NCI-H2029 (cell line): ENCODE data around the gene RCE1.
"Not testable (repeated sequence)": the region's sequence is repeated elsewhere in the genome, so short reads cannot be mapped to it uniquely, and the experiment has no call there.

Experiments used
- DNase-seq: peaks from one replicate; lab custom pipeline; 2025; lab: John Stamatoyannopoulos, UW

The RCE1 gene, protein sequence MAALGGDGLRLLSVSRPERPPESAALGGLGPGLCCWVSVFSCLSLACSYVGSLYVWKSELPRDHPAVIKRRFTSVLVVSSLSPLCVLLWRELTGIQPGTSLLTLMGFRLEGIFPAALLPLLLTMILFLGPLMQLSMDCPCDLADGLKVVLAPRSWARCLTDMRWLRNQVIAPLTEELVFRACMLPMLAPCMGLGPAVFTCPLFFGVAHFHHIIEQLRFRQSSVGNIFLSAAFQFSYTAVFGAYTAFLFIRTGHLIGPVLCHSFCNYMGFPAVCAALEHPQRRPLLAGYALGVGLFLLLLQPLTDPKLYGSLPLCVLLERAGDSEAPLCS

DNA sequence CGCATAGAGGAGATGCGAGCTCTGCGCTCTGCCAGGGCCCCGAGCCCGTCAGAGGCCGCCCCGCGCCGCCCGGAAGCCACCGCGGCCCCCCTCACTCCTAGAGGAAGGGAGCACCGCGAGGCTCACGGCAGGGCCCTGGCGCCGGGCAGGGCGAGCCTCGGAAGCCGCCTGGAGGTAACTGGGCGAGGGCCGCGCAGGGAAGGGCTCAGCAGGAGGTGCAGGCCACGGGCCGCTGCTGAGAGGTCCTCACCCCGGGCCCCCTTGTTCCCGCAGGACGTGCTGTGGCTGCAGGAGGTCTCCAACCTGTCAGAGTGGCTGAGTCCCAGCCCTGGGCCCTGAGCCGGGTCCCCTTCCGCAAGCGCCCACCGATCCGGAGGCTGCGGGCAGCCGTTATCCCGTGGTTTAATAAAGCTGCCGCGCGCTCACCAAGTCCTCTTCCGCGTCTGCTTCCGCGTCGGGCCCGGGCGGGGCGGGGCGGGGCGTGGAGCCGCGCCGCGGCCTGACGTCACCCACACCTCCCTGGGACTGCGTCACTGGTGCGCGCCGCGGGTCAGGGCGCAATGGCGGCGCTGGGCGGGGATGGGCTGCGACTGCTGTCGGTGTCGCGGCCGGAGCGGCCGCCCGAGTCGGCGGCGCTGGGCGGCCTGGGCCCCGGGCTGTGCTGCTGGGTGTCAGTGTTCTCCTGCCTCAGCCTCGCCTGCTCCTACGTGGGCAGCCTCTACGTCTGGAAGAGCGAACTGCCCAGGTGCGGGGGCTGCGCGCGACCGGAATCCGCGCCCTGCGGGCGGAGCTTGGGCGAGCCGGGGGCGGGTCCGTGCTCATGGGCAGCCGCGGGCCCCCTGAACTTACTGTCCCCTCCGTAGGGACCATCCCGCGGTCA, at the start of gene RCE1:
Gene RCE1, plus strand, starts transcription at position 546 of the 880 bp plus-strand sequence. Its CDS starts 15 bp downstream, at position 561.
- DNase-seq: peak; percentile 80

GRCh38 chr11:66799815-66800214, 43.4 kb upstream of the RCE1 start:
- not testable (repeated sequence) for DNase-seq

GRCh38 chr11:66800720-66801428, 42.4 kb upstream of the RCE1 start:
- DNase-seq: no peak

DNA sequence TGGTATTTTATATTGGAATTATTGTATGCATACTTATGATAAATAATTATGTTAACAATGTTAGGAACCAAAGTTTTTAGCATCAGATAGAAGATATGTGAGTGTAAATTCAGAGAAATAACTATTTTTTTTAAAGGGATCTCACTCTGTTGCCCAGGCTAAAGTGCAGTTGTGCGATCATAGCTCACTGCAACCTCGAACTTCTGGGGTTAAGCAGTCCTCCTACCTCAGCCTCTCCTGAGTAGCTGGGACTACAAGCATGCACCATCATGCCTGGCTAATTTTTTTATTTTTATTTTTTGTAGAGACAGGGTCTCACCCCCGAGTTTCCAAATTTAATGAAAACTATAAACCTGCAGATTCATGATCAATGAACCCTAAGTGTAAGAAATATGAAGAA, 33.6 kb upstream of the RCE1 start:
- no peak for DNase-seq

DNA sequence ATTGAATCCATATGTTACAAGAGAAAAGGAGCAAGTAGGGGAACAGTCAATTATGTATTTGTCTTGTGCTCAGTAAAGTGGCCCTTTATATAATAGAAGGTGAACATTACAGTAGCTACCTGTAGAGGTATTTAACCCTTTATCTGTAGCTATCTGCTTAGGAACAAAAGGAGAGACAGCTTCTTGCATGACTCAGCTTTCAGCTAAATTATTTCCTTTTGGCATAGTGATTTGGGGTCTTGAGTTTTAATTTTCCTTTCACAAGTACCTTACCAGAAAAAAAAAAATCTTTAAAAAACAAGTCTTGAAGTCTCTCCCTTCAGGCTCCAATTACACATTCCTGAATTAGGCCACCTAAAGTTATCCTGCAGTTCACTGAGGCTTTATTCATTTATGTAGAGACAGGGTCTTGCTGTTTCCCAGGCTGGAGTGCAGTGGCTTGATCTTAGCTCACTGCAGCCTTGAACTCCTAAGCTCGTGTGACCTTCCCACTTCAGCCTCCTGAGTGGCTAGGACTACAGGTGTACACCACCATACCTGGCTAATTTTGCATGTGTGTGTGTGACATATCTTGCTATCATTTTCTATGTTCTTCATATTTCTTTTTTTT, 32.6 kb upstream of the RCE1 start:
- no peak for DNase-seq

DNA sequence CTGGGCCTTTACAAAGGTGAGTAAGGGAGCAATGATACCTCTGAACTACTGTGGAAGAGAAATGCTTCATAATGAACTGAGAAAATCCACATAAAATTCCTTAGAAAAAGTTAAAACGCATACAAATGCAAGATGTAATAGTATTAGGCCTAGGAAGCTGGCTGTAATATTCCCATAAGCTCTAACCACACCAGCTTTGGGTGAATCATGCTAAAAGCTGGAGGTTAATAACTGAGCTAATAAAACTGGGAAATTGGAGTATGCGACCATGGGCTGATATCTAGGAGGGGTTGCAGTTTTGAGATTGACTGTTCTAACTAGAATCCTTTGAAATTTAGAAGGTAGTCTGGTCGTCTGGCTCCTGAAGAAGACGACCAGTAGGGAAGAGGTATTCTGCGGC, 28.6 kb upstream of the RCE1 start:
- no peak for DNase-seq

- no peak for DNase-seq
Measured at GRCh38 chr11:66815646-66816045, 27.6 kb upstream of the RCE1 start.

DNA sequence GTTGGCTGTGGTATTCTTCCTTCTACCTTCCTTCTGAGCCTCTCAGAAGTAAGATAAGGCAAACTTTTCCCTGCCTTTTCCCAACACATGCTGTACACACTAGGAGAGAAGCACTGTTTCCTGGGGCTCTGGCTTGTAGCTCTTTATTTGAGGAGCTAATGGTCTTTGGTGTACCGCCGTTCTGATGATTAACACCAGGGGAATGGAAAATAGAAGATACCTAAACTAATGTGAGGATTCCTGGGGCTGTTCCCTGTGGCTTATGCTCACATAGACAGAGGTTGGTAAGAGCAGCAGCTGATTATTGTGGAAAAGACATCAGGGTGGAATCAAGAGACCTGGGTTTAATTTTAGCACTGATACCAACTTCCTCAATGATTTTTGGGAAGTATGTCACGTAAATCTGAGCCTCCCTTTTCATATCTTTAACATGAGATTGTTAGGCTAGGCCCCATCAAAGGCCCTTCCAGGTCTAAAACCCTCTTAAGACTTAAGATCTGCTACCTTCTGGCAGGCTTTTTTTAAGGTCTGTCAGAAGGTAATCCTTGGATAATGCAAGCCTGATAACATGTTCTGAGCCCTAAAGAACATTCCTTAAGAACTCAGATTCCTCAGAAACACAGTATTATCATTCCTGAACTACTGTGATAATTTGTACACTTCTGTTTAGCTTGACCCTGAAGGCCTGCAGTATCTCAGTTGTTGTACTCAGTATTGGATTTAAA, 24.8 kb upstream of the RCE1 start:
- DNase-seq: no peak

DNA sequence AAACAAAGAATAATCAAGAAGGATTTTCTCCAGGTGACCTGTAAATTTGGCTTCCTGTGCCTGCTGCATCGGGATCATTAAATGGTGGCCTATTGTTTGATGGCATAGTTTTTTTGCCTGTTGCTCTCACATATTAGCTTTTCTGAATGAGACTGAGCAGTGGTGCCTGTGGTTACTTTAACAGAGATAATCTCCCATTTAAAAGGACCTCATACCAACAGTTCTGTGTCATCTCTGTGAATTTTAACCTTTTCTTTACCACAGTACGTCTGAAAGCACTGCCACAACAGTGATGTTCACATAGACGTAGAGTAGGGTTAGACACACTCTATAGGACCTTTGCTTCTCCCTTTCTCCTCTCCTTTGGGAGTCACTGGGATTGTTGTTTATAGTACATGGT, 22.9 kb upstream of the RCE1 start:
- DNase-seq: no peak

- no peak for DNase-seq
Measured at GRCh38 chr11:66820901-66821300, 22.3 kb upstream of the RCE1 start.

DNA sequence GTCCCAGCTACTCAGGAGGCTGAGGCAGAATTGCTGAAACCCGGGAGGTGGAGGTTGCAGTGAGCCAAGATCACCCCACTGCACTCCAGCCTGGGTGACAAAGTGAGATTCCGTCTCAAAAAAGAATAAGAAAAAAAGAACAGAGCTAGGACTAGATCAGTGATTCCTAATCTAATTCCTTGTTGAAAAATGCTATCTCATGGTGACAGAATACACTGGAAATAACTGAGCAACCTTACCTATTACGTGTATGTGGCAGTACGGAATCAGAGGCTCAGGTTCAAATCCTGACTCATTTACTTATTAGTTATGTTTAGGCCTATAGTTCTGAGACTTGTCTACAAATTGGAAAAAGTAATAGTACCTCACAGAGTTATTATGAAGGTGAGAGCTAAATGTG, 19.5 kb upstream of the RCE1 start:
- DNase-seq: no peak

GRCh38 chr11:66824573-66824972, 18.7 kb upstream of the RCE1 start:
- DNase-seq: not testable (repeated sequence)

GRCh38 chr11:66834539-66834845, 8.7 kb upstream of the RCE1 start:
- no peak for DNase-seq

DNA sequence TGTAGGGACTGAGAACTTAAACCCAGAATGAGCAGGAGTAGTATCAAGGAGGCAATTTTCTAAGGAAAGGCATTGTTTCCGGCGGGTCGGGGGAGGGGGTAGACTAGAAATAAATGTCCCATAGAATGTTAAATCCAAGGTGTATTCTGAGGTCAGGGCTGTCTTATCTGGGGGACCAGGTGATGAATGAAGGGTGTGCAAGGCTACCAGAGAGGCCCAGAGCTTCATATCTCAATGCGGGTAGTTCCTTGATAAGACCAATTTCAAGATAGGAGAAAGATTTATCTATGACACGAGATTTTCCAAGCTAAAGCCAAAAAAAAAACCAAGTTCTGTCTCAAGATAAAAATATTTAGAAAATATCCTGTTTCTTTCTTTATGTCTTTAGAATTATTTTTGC, 8.3 kb upstream of the RCE1 start:
- no peak for DNase-seq

DNA sequence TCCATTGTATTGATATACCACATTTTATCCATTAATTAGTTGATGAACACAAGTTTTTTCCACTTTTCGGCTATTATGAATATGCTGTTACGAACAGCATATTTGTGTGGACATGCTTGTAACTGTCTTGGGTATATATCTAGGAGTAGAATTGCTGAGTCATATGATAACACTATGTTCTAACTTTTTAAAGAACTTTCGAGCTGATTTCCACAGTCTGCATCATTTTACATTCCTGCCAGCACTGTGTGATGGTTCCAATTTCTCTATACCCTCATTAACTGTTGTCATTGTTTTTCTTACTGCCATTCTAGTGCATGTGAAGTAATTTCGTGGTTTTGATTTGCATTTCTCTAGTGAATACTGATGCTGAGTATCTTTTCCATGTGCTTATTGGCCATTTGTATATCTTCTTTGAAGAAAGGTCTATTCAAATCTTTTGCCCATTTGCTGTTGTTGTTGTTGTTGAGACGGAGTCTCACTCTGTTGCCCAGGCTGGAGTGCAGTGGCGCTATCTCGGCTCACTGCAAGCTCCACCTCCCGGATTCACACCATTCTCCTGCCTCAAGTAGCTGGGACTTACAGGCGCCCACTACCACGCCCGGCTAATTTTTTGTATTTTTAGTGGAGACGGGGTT, 7.4 kb upstream of the RCE1 start:
- no peak for DNase-seq

DNA sequence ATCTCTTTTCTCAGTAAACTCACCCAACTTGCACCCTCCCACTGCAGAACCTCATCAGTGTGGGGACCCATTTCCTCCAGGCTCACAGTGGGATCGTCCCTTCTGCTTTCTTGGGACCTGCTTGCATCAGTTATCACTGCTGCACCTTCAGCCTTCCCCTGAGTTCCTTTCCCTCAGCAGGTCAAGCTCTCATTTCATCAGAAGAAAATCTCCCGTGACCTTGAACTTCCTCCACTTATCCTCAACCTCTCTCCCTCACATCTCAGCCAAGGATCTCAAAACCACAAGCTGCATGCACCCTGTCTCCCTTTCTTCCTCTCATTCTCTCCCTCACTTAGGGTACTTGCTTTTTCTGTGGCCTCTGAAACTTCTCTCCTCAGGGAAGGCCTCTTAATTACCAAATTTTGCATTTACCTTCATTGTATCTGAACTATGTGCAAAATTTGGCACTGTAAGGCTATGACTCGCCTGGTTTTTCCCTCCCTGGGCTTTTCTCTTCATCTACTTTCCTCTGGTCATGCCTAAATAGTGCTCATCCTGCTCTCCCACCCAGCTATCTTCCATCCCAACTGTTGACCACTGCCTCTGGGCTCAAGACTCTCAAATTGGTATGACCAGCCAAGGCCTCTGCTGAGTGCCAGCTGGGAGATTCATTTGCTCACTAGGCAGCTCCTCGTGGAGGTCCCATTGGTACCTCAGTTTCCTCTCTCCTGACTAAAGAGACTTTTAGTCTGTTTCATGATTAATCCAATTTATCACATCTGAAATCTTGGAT, 2.7 kb upstream of the RCE1 start:
- no peak for DNase-seq

- no peak for DNase-seq
Measured at GRCh38 chr11:66841861-66842260, 1.4 kb upstream of the RCE1 start.

DNA sequence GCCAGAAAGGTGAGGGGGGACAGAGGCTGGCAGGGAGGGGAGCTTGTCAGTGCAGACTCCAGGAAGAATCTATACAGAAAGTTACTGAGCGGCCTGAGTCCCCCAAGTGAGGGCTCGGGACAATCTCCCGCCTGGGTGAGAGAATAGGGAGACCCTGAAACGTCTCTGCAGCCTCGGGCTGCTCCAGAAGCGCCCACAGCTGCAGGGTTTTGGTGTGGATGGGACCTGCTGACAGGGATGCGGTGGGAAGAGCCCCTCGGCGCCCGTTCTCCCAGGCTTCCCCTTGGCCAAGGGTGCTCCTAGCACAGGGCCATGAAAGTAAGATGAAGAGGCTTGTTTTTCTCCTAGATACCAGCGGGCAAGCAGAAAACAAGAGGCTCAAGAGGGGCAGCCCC, 743 bp upstream of the RCE1 start:
- no peak for DNase-seq

DNA sequence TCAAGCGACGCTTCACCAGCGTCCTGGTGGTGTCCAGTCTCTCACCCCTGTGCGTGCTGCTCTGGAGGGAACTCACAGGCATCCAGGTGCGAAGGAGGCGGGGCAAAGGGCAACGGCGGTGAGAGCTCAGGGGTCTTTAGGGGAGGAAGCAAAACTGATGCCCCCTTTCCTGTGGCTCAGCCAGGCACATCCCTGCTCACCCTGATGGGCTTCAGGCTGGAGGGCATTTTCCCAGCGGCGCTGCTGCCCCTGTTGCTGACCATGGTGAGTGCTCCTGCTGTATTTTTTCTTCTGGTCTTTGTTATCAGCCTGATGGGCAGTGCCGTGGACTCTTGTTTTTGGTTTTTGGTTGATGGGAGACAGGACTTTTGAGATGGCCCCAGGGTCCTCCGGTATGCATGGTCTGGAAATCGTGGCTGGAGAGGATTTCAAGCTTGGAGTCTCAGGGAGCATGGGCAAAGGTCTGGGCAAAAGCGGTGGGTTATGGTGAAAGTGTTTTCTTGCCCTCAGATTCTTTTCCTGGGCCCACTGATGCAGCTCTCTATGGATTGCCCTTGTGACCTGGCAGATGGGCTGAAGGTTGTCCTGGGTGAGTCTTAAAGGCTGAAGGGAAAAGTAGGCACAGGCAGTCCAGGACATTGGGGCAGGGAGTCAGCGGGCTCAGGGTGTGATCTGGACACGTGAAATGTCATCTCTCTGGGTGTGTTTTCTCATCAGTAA, 695 bp downstream of the RCE1 start:
- DNase-seq: no peak
